Activated CD4-positive, alpha-beta T cell treated with anti-CD3 and anti-CD28 coated beads, Interleukin-2, amount 50 U/mL, for 24 hours (primary cell): ENCODE data around the gene CRYL1.

Source experiments
- DNase-seq, 2 donors: peaks; one replicate each; pipeline ENCODE4 v3.0.0-alpha.2; 2020; ENCODE audit warnings: low read depth in 1 of 2, low spot score in 1 of 2

The CRYL1 gene

GRCh38 chr13:20495087-20496023, 30.3 kb downstream of the CRYL1 start:
- peak in 1 of 2 donors; percentile 64 for DNase-seq

GRCh38 chr13:20494656-20495055, 31.0 kb downstream of the CRYL1 start:
- DNase-seq = no peak

GRCh38 chr13:20492641-20493040, 33.0 kb downstream of the CRYL1 start:
- peak in 1 of 2 donors; percentile 24 for DNase-seq

DNA sequence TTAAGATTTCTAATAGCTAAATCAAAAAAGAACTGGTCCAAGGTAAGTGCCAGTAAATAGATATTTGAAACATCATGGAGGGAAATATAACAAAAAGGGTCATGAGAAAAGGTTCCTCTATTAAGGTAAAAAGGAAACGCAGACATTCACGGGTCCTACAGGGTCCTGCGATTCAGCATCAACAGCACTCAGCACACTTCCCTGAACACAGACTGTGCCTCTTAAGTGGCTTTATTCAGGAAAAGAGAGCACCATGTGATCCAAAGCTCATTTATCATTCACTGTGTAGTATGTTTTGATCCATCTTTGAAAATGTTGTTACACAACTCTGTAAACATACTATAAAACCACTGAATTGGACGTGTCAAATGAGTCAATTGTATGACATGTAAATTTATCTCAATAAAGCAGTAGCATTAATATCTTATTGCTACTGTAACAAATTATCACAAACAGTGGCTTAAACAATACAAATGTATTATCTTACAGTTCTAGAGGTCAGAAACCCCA, 33.7 kb downstream of the CRYL1 start:
- DNase-seq = no peak

DNA sequence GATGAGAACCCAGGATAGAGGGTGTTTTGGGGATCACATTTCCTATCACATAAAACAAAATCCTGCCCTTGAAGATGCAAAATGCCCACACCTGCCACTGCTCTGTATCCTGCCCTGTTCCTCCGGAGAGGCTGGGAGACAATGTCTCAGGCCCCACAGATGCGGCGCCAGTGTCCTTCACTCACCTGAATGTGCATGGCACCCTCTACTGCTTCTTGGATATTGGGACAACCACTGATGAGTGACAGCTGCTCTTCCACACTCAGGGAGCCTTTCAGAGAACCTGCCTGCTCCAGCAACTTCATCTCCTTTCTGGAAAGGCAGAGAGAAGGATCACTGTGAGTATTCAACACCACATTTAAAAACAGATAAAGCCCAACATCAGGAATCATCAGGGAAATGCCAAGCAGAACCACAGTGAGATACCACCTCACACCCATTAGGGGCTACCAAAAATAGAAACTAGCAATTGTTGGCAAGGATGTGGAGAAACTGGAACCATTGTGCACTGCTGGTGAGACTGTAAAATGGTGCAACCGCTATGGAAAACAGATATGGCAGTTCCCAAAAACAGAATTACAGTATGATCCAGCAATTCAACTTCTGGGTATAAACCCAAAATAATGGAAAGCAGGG, 36.4 kb downstream of the CRYL1 start:
- DNase-seq = peak in 1 of 2 donors; percentile 42

GRCh38 chr13:20487927-20488326, 37.7 kb downstream of the CRYL1 start:
- DNase-seq = no peak

GRCh38 chr13:20482787-20483186, 42.9 kb downstream of the CRYL1 start:
- DNase-seq = no peak

- no peak for DNase-seq
Observed at GRCh38 chr13:20482275-20482761, 43.3 kb downstream of the CRYL1 start.

GRCh38 chr13:20477394-20477793, 48.3 kb downstream of the CRYL1 start:
- no peak for DNase-seq

GRCh38 chr13:20475927-20476691, 49.5 kb downstream of the CRYL1 start:
- peak in 1 of 2 donors; percentile 63 for DNase-seq

GRCh38 chr13:20474515-20474914, 51.1 kb downstream of the CRYL1 start:
- no peak for DNase-seq

DNA sequence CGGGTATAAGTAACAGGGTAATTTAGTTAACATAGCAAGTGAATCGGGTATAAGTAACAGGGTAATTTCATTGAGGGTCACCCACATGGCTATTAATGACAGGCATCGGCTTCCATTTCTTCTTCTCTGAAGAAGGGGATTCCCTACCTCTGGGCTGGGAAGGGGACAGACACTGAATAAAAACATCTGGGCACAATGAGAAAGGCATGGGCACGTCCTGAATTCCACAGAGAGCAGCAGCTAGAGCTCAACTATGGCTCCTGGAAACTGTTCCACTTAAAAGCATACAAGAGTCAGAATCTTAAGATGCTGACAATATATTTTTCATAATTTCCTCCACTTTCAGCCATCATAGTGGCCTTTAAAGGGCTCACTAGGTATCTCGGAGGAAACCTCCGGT, 51.8 kb downstream of the CRYL1 start:
- no peak for DNase-seq

DNA sequence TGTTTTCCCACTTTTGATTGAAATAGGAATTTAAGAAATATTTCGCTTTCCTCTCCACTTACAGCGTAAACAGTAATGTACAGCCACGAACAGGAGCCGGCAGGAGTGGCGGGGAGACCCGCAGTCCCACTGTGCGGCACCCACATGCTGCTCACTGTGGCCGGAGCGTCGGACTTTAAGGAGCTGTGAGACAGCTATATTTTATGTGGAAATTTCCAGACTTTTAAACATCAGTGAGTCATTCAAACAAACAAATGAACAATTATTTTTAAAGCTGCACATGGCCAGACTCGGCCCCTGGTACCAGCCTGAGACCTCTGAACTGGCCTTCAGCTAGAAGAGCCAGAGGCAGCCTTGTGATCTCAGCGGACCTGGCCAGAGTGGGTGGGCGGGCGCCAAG, 52.5 kb downstream of the CRYL1 start:
- DNase-seq = no peak

DNA sequence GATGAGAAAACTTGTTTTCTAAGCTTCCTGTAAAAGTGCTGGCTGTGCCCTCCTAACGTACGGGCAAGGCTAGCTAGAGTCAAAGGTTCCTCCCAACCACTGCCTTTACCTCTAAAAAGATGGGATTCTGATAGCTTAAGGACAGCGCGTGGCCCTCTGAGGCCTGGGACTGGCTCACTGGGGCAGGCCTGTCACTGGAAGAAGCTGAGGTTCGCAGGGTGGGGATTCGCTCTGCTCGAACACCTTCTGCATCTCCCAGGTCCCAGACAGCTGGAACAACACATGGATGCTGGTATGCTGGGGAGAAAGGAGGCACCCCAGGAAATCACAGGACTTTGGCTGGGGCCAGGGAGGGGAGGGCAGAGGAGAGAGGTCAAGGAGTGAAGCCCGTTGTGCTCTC, 53.1 kb downstream of the CRYL1 start:
- no peak for DNase-seq

DNA sequence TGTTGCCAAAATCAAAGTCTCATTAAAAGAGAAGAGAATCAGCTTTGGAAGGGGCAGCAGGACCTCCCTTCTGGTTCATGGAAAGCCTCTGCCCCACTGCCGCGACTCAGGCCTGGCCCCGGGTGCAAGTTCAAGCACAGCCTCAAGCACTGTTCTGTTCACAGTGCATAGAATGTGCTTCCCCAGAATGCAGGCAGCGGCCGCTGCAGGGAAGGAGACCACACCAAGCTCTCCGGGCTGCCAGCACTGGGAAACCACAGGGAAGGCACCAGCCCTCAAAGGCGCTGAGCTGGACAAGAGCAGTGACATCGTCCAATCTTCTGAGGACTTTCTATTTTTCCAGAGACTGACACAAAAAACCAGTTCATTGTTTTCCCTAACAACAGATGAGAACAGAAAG, 55.5 kb downstream of the CRYL1 start:
- no peak for DNase-seq

- no peak for DNase-seq
Observed at GRCh38 chr13:20466371-20466770, 59.3 kb downstream of the CRYL1 start.

GRCh38 chr13:20465218-20465879, 60.3 kb downstream of the CRYL1 start:
- DNase-seq = no peak

DNA sequence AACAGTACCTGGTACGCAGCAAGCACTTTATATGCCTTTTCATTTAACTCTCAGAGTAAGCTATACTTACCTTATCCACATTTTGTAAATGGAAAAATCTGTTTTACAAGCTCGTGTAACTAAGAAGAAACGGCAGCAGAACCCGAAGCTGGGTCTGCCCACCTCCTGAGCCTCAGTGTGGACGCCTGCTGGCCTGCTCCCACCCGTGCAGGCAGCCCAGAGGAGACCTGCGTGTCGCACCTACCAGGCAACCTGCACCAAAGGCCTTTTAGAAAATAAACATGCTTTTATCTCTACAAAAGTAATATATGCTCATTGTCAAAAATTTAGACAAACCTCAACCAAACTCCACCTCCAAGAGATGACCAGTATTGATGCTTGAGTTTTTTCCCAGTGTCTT, 62.7 kb downstream of the CRYL1 start:
- DNase-seq = no peak

GRCh38 chr13:20462533-20462915, 63.1 kb downstream of the CRYL1 start:
- DNase-seq = no peak

- DNase-seq = no peak
Observed at GRCh38 chr13:20461860-20462532, 63.7 kb downstream of the CRYL1 start.
